IMR-90 (cell line): ENCODE measurements around the gene PPP1CA. TPM values are rescaled to one million over a fixed set of nuclear protein-coding genes. Genes with fewer than 3 reads are reported as not detected.
A peak's percentile ranks its signal among the peaks of the same experiment; 100 is the strongest.

Experiments
- ATAC-seq: fragments of 200-7000 bp; cut with Tn5 transposase; 2 replicates; pipeline ENCODE4 v1.9.1; 2020; ENCODE audit warnings: low read depth, mild to moderate bottlenecking, moderate library complexity
- BruUV-seq: library from RNA; stranded (reverse); fragments of 400-500 nt; replicated peaks from 2 replicates; lab custom pipeline; 2021; lab: Mats Ljungman, UMichigan
- CTCF ChIA-PET: fragments of 300-600 bp; formaldehyde crosslinking; extraction: SDS; loops from one replicate; lab custom pipeline; 2021; ENCODE audit warnings: antibody characterized with exemption; lab: Yijun Ruan, JAX
- POLR2A ChIA-PET: fragments of 300-600 bp; sonication (Branson Sonifier 250); formaldehyde crosslinking; loops from one replicate; lab custom pipeline; 2022; ENCODE audit warnings: antibody characterized with exemption; ENCODE audit not compliant: unreplicated experiment; lab: Charles Lee
- DNase-seq: peaks from one replicate; pipeline ENCODE4 v3.0.0; 2013
- H2AFZ ChIP-seq: replicated peaks from 2 replicates; pipeline ENCODE3; 2013; ENCODE audit warnings: low read length, mild to moderate bottlenecking; ENCODE audit not compliant: poor library complexity
- H2AK5ac ChIP-seq: 2 replicates; pipeline ENCODE4 v1.6.1; 2013; ENCODE audit warnings: low read depth, low read length, inconsistent platforms
- H2AK9ac ChIP-seq: replicated peaks from 2 replicates; pipeline ENCODE3; 2013; ENCODE audit warnings: mild to moderate bottlenecking, low read depth, low read length, moderate library complexity; ENCODE audit not compliant: poor library complexity
- H2BK120ac ChIP-seq: 2 replicates; pipeline ENCODE4 v1.6.1; 2013; ENCODE audit warnings: low read depth, low read length, inconsistent platforms
- H2BK15ac ChIP-seq: 3 replicates; pipeline ENCODE4 v1.6.1; 2013; ENCODE audit warnings: low read depth, low read length, inconsistent platforms
- H2BK20ac ChIP-seq: 2 replicates; pipeline ENCODE4 v1.6.1; 2013; ENCODE audit warnings: low read depth, mild to moderate bottlenecking, inconsistent platforms, low read length, moderate library complexity
- H2BK5ac ChIP-seq: 2 replicates; pipeline ENCODE4 v1.6.1; 2013; ENCODE audit warnings: mild to moderate bottlenecking, low read depth, low read length, inconsistent platforms; ENCODE audit not compliant: poor library complexity, severe bottlenecking
- H3K14ac ChIP-seq: replicated peaks from 2 replicates; pipeline ENCODE4 v1.6.1; 2013; ENCODE audit warnings: low read depth, low read length, inconsistent platforms
- H3K18ac ChIP-seq: 2 replicates; pipeline ENCODE4 v1.6.1; 2013; ENCODE audit warnings: low read depth, low read length, control low read depth
- H3K23ac ChIP-seq: 2 replicates; pipeline ENCODE4 v1.6.1; 2013; ENCODE audit warnings: low read depth, low read length, inconsistent platforms
- H3K27ac ChIP-seq: 2 replicates; pipeline ENCODE4 v1.5.1; 2013; ENCODE audit warnings: mild to moderate bottlenecking, control low read depth, low read length; ENCODE audit not compliant: insufficient read depth
- H3K27me3 ChIP-seq: 2 replicates; pipeline ENCODE4 v1.6.1; 2013; ENCODE audit warnings: low read length; ENCODE audit not compliant: control insufficient read depth, insufficient read depth
- H3K36me3 ChIP-seq: 2 replicates; pipeline ENCODE4 v1.6.1; 2013; ENCODE audit warnings: low read length, mixed read lengths; ENCODE audit not compliant: control insufficient read depth, insufficient read depth
- H3K4ac ChIP-seq: 2 replicates; pipeline ENCODE4 v1.6.1; 2013; ENCODE audit warnings: low read depth, low read length, inconsistent platforms
- H3K4me1 ChIP-seq: 2 replicates; pipeline ENCODE4 v1.6.1; 2013; ENCODE audit warnings: low read length, mixed read lengths; ENCODE audit not compliant: control insufficient read depth, insufficient read depth
- H3K4me2 ChIP-seq: 2 replicates; pipeline ENCODE4 v1.6.1; 2013; ENCODE audit warnings: low read depth, mild to moderate bottlenecking, control low read depth, low read length, moderate library complexity
- H3K4me3 ChIP-seq: 2 replicates; pipeline ENCODE4 v1.5.1; 2013; ENCODE audit warnings: low read depth, mild to moderate bottlenecking, control low read depth, low read length, moderate library complexity; ENCODE audit not compliant: insufficient read depth
- H3K56ac ChIP-seq: 2 replicates; pipeline ENCODE4 v1.6.1; 2013; ENCODE audit warnings: low read length, inconsistent platforms; ENCODE audit not compliant: insufficient read depth; ENCODE audit errors: extremely low read depth
- H3K79me1 ChIP-seq, 2 experiments: 2 replicates each; pipeline ENCODE4 v1.6.1; 2013; ENCODE audit warnings: low read length in 2 of 2, inconsistent platforms in 1 of 2, low read depth in 1 of 2
- H3K9ac ChIP-seq: 2 replicates; pipeline ENCODE4 v1.6.1; 2013; ENCODE audit warnings: low read depth, low read length, control low read depth
- H3K9me1 ChIP-seq: 2 replicates; pipeline ENCODE4 v1.6.1; 2013; ENCODE audit warnings: low read length, inconsistent platforms; ENCODE audit not compliant: insufficient read depth
- H3K9me3 ChIP-seq: 2 replicates; pipeline ENCODE4 v1.6.1; 2013; ENCODE audit warnings: low read length; ENCODE audit not compliant: control insufficient read depth, insufficient read depth
- H4K20me1 ChIP-seq: 2 replicates; pipeline ENCODE4 v1.6.1; 2013; ENCODE audit warnings: low read length, inconsistent platforms; ENCODE audit not compliant: insufficient read depth
- H4K5ac ChIP-seq: 2 replicates; pipeline ENCODE4 v1.6.1; 2013; ENCODE audit warnings: mild to moderate bottlenecking, low read depth, low read length, control low read depth
- H4K8ac ChIP-seq, 2 experiments: 2 replicates each; pipeline ENCODE4 v1.6.1; 2013; ENCODE audit warnings: low read depth in 2 of 2, low read length in 2 of 2, control low read depth in 1 of 2, inconsistent platforms in 1 of 2
- H4K91ac ChIP-seq: 2 replicates; pipeline ENCODE4 v1.6.1; 2013; ENCODE audit warnings: low read depth, low read length, inconsistent platforms; ENCODE audit not compliant: insufficient read depth
- BHLHE40 ChIP-seq: fragments of 150-350 bp; IDR thresholded peaks from 2 replicates; pipeline ENCODE4 v1.6.1; 2016; ENCODE audit warnings: mild to moderate bottlenecking, low read depth, low read length
- CEBPB ChIP-seq: IDR thresholded peaks from 2 replicates; pipeline ENCODE4 v1.6.1; 2012; ENCODE audit warnings: low read depth, low read length, improper control_type of control experiment
- CHD1 ChIP-seq: IDR thresholded peaks from 2 replicates; pipeline ENCODE4 v1.6.1; 2012; ENCODE audit warnings: low read depth, low read length, improper control_type of control experiment
- FOS ChIP-seq: fragments of 150-350 bp; IDR thresholded peaks from 2 replicates; pipeline ENCODE4 v1.6.1; 2016; ENCODE audit warnings: low read depth, low read length
- MAFK ChIP-seq: IDR thresholded peaks from 2 replicates; pipeline ENCODE4 v1.6.1; 2012; ENCODE audit warnings: low read depth, low read length, improper control_type of control experiment
- MAZ ChIP-seq: IDR thresholded peaks from 2 replicates; pipeline ENCODE4 v1.6.1; 2012; ENCODE audit warnings: low read depth, mild to moderate bottlenecking, low read length, improper control_type of control experiment, moderate library complexity, borderline replicate concordance
- NFE2L2 ChIP-seq: fragments of 150-350 bp; IDR thresholded peaks from 2 replicates; pipeline ENCODE4 v1.6.1; 2016; ENCODE audit warnings: low read depth, mild to moderate bottlenecking, low read length
- POLR2A ChIP-seq: IDR thresholded peaks from 2 replicates; pipeline ENCODE4 v1.6.1; 2012; ENCODE audit warnings: mild to moderate bottlenecking, low read depth, low read length
- RAD21 ChIP-seq: IDR thresholded peaks from 2 replicates; pipeline ENCODE4 v1.6.1; 2012; ENCODE audit warnings: low read length, improper control_type of control experiment
- RCOR1 ChIP-seq: IDR thresholded peaks from 2 replicates; pipeline ENCODE4 v1.6.1; 2012; ENCODE audit warnings: mild to moderate bottlenecking, low read length, improper control_type of control experiment; ENCODE audit not compliant: insufficient replicate concordance
- RFX5 ChIP-seq: IDR thresholded peaks from 2 replicates; pipeline ENCODE4 v1.8.0; 2012; ENCODE audit warnings: low read depth, mild to moderate bottlenecking, low read length, moderate library complexity
- SMC3 ChIP-seq: fragments of 150-350 bp; IDR thresholded peaks from 2 replicates; pipeline ENCODE4 v1.6.1; 2016; ENCODE audit warnings: low read depth, mild to moderate bottlenecking, antibody characterized with exemption, low read length, moderate library complexity
- WGBS, 2 experiments: methylation state at CpG; one replicate each; pipeline versions ENCODE4 v1.1.5 to v1.1.7; 2013; ENCODE audit warnings: missing lambda C conversion rate in 2 of 2; ENCODE audit not compliant: insufficient read length in 1 of 2; ENCODE audit errors: extremely low coverage in 2 of 2; 5-methylcytosine and 5-hydroxymethylcytosine counted together
- dilution Hi-C: fragments of 300-500 bp; cut with HindIII; formaldehyde crosslinking; loops from one replicate; pipeline ENCODE4 v1.14.3; 2018; ENCODE audit warnings: low sequenced_read_pairs; ENCODE audit not compliant: unreplicated experiment
- in situ Hi-C: fragments of 300-500 bp; cut with MboI; formaldehyde crosslinking; loops from 3 replicates; pipeline ENCODE4 v1.14.3; 2019; ENCODE audit warnings: low sequenced_read_pairs, inconsistent platforms, mixed read lengths
- intact Hi-C: fragments of 100-400 bp; cut with micrococcal nuclease; formaldehyde crosslinking; loops from 2 replicates; pipeline ENCODE4 v1.10.0; 2022
- polyA plus RNA-seq, 3 experiments: library from polyadenylated mRNA; depleted of rRNA; stranded (reverse); fragments of >200 nt; gene quantifications; 2 replicates each; pipeline ENCODE4 v1.2.3, GENCODE V29; 2012; ENCODE audit warnings: low replicate concordance in 1 of 3
- total RNA-seq: library from RNA; depleted of rRNA; stranded (reverse); fragments of >200 nt; gene quantifications from 2 replicates; pipeline ENCODE4 v1.2.3, GENCODE V29; 2012
- TF ChIP-seq, protein P1 (sequence below): conservative IDR thresholded peaks from 2 replicates; pipeline ENCODE4 v1.5.1; 2012; ENCODE audit warnings: mild to moderate bottlenecking, low read depth, low read length, improper control_type of control experiment
- TF ChIP-seq, protein P2 (sequence below): fragments of 150-350 bp; IDR thresholded peaks from 2 replicates; pipeline ENCODE4 v1.6.1; 2016; ENCODE audit warnings: low read depth, mild to moderate bottlenecking, low read length, moderate library complexity, borderline replicate concordance

Gene PPP1CA
- total and polyA plus RNA-seq, 2 of the 4 experiments (the other 2 are of a cell fraction): 228 to 313 TPM

DNA sequence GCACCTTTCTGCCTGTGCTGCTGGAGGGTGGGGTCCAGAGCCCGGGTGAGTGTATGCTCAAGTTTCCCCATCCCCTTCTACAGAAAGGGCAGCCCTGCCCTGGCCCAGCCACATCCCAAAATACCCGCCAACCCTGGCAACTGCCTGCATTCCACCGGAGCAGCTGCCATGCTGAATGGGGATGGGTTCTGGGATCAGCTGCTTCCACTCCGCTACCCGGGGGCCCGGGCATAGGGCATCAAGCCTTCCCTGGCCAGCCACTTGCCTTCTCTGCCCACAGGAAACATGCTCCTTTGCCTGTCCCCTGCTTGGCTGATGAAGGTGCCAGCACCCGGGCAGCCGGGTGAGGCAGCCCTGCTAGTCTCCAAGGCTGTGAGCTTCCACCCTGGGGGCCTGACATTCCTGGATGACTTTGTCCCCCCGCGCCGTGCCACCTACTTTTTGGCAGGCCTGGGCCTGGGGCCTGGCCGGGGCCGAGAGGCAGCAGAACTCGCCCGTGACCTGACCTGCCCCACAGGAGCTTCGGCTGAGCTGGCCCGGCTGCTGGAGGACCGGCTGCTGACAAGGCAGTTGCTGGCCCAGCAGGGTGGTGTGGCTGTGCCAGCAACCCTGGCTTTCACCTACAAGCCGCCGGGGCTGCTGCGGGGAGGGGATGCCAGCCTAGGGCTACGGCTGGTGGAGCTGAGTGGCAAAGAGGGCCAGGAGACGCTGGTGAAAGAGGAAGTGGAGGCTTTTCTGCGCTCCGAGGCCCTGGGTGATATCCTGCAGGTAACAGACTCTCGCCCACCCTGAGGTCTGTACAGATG, 17.0 kb upstream of the PPP1CA start:
- ChIA-PET POLR2A (no interaction called here), CTCF (interaction anchor here (0.5 kb wide), 1 partner anchor 60 kb away, joined by 3 read pairs; no protein-coding TSS in a partner anchor)
- Histone ChIP-seq H3K4ac (no peak overlapping the region), H4K91ac (no peak overlapping the region), H4K20me1 (no peaks in the 10 kb centered on the region), H3K56ac (no peak overlapping the region), H2BK15ac (no peak overlapping the region), H2AK9ac (peak overlapping the region; percentile 76), H3K4me1 (peaks cover 5% of the 10 kb centered on the region; the same call in 1 of the 2 replicates), H2AK5ac (no peak overlapping the region), H2AFZ (no peak overlapping the region), H4K8ac (no peak overlapping the region), H4K5ac (no peak overlapping the region), H3K9me3 (no peaks in the 10 kb centered on the region), H3K9me1 (no peaks in the 10 kb centered on the region), H2BK20ac (no peak overlapping the region), H3K18ac (no peak overlapping the region), H3K23ac (no peak overlapping the region), H3K4me3 (no peak overlapping the region), H3K79me1 (no peaks in the 10 kb centered on the region), H3K27me3 (peaks cover 6% of the 10 kb centered on the region), H3K36me3 (no peaks in the 10 kb centered on the region), H3K14ac (no peak overlapping the region), H3K4me2 (no peak overlapping the region), H3K9ac (no peak overlapping the region), H3K27ac (no peak overlapping the region), H2BK5ac (no peak overlapping the region), H2BK120ac (no peak overlapping the region)
- dilution Hi-C loops: no loop called here
- intact Hi-C loops: no loop called here
- no peak for TF ChIP-seq FOS
- no peak for TF ChIP-seq CEBPB
- TF ChIP-seq MAFK: no peak
- TF ChIP-seq, protein P1, sequence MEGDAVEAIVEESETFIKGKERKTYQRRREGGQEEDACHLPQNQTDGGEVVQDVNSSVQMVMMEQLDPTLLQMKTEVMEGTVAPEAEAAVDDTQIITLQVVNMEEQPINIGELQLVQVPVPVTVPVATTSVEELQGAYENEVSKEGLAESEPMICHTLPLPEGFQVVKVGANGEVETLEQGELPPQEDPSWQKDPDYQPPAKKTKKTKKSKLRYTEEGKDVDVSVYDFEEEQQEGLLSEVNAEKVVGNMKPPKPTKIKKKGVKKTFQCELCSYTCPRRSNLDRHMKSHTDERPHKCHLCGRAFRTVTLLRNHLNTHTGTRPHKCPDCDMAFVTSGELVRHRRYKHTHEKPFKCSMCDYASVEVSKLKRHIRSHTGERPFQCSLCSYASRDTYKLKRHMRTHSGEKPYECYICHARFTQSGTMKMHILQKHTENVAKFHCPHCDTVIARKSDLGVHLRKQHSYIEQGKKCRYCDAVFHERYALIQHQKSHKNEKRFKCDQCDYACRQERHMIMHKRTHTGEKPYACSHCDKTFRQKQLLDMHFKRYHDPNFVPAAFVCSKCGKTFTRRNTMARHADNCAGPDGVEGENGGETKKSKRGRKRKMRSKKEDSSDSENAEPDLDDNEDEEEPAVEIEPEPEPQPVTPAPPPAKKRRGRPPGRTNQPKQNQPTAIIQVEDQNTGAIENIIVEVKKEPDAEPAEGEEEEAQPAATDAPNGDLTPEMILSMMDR: no peak
- TF ChIP-seq, protein P2, sequence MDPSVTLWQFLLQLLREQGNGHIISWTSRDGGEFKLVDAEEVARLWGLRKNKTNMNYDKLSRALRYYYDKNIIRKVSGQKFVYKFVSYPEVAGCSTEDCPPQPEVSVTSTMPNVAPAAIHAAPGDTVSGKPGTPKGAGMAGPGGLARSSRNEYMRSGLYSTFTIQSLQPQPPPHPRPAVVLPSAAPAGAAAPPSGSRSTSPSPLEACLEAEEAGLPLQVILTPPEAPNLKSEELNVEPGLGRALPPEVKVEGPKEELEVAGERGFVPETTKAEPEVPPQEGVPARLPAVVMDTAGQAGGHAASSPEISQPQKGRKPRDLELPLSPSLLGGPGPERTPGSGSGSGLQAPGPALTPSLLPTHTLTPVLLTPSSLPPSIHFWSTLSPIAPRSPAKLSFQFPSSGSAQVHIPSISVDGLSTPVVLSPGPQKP: no peak
- TF ChIP-seq NFE2L2: no peak
- TF ChIP-seq RFX5: no peak
- TF ChIP-seq SMC3: no peak
- no peak for TF ChIP-seq RCOR1
- TF ChIP-seq CHD1: no peak
- TF ChIP-seq MAZ: no peak
- TF ChIP-seq BHLHE40: no peak
- TF ChIP-seq RAD21: no peak
- TF ChIP-seq POLR2A: no peak
- 80% methylated on average over 10 of the region's 26 CpGs; no CpG with 5 or more reads in 1 of the 2 experiments for WGBS, 2 experiments
- BruUV-seq: no TSS peak
- no peak for DNase-seq
- no peak for ATAC-seq
- in situ Hi-C loops: no loop called here
